Thymus (tissue), 11 donors: ENCODE results near the gene ADAMTSL3. TPM values are rescaled to one million over a fixed set of nuclear protein-coding genes. Genes with fewer than 3 reads are reported as not detected.

Experiments
- DNase-seq, 9 donors: peaks; one replicate each; pipeline ENCODE4 v3.0.0-alpha.2; 2013; ENCODE audit warnings: low spot score in 9 of 9, low read depth in 6 of 9, missing footprints in 1 of 9
- H3K27ac ChIP-seq, 2 donors: one replicate each; pipeline ENCODE4 v1.5.1; 2013; ENCODE audit warnings: control low read depth in 1 of 2, low read depth in 1 of 2, low read length in 1 of 2, mild to moderate bottlenecking in 1 of 2, moderate library complexity in 1 of 2
- H3K27me3 ChIP-seq, 2 donors: one replicate each; pipeline ENCODE4 v1.5.1; 2013; ENCODE audit warnings: low read length in 1 of 2; ENCODE audit not compliant: control insufficient read depth in 2 of 2, insufficient read depth in 1 of 2
- H3K36me3 ChIP-seq, 2 donors: one replicate each; pipeline ENCODE4 v1.5.1; 2013; ENCODE audit warnings: low read length in 1 of 2, mild to moderate bottlenecking in 1 of 2, moderate library complexity in 1 of 2; ENCODE audit not compliant: control insufficient read depth in 2 of 2, insufficient read depth in 2 of 2
- H3K4me1 ChIP-seq, 2 donors: one replicate each; pipeline ENCODE4 v1.5.1; 2013; ENCODE audit warnings: low read length in 2 of 2; ENCODE audit not compliant: control insufficient read depth in 2 of 2, insufficient read depth in 2 of 2
- H3K4me3 ChIP-seq, 2 donors: one replicate each; pipeline ENCODE4 v1.5.1; 2013; ENCODE audit warnings: low read length in 2 of 2, control low read depth in 1 of 2, mild to moderate bottlenecking in 1 of 2
- H3K9me3 ChIP-seq, 2 donors: one replicate each; pipeline ENCODE4 v1.5.1; 2013; ENCODE audit warnings: low read length in 1 of 2, mild to moderate bottlenecking in 1 of 2; ENCODE audit not compliant: control insufficient read depth in 2 of 2, insufficient read depth in 1 of 2
- WGBS: extraction: QIAGEN DNeasy Blood & Tissue Kit; methylation state at CpG from one replicate; pipeline ENCODE4 v1.1.7; 2013; 5-methylcytosine and 5-hydroxymethylcytosine counted together
- polyA plus RNA-seq: library from polyadenylated mRNA; stranded (reverse); fragments of 200-250 nt; gene quantifications from one replicate; pipeline ENCODE4 v1.2.3, GENCODE V29; 2013
- total RNA-seq: library from RNA; stranded (reverse); fragments of 120-200 nt; gene quantifications from one replicate; pipeline ENCODE4 v1.2.4, GENCODE V29; 2013
- donor health status: healthy.

Gene ADAMTSL3
- total and polyA plus RNA-seq, 2 donors: 0.39 to 1.3 TPM

DNA sequence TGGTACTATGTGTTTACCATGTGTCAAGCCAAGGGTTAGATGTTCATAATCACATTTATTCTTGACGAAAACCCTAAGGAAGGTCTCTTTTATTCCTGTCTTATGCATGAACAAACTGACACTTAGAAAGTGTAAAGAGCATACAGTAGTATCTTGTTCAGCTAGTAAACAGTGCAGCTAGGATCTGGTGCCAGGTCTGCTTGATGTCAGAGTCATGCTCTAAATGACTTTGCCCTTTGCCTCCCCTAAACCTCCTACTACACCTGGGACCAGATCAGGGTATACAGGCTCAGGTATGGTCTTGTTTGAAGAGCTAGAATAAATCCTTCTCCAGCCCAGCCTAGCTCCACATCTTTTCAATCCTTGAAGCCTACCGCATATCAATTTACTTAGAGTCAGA is 232.4 kb downstream of the ADAMTSL3 start:
- Histone ChIP-seq H3K4me1 (no peaks in the 10 kb centered on the region), H3K36me3 (no peaks in the 10 kb centered on the region), H3K9me3 (no peaks in the 10 kb centered on the region), H3K4me3 (no peak overlapping the region), H3K27me3 (no peaks in the 10 kb centered on the region), H3K27ac (no peak overlapping the region)
- 95% methylated on average over 2 of the region's 2 CpGs for WGBS
- no peak for DNase-seq

DNA sequence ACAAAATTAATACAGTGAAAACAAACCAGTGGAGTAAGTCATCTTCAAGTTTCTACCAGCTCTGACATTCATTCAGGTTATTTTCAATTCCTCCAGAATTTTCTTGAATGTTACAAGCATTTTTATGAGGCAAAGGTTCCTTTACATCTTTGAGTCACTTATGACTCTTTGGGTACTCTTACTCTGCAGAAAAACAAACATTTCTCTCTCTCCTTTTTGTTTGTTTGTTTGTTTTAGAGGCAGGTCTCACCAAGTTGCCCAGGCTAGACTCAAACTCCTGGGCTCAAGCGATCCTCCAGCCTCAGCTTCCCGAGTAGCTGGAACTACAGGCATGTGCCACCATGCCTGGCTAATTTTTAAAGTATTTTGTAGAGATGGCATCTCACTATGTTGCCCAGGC is 233.5 kb downstream of the ADAMTSL3 start:
- no peaks in the 10 kb centered on the region for H3K27me3 ChIP-seq
- no peak for DNase-seq
- H3K4me3 ChIP-seq: no peak overlapping the region
- no peaks in the 10 kb centered on the region for H3K4me1 ChIP-seq
- H3K9me3 ChIP-seq: no peaks in the 10 kb centered on the region
- no peak overlapping the region for H3K27ac ChIP-seq
- no peaks in the 10 kb centered on the region for H3K36me3 ChIP-seq
- 95% methylated on average over 2 of the region's 2 CpGs for WGBS

DNA sequence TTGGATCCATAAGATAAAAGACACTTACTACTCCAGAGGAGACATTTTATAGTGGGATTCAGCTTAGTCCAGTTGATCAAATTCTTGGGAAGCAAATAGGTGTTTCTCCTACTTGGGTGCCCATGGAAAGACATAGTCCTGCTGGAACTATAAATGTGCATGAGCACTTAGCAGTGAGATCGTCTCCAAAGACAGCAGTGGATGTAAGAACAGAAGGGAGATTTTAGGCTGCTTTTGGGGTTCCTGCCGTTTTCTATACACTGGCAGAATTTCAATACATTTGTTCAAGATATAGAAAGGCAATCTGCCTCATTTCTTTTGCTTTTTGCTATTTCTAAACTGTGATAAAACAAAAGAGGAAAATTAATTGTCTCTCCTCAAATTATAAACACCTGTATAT is 234.0 kb downstream of the ADAMTSL3 start:
- no peak for DNase-seq
- WGBS: 96% methylated on average over 2 of the region's 2 CpGs
- Histone ChIP-seq H3K4me3 (no peak overlapping the region), H3K9me3 (no peaks in the 10 kb centered on the region), H3K27me3 (no peaks in the 10 kb centered on the region), H3K27ac (no peak overlapping the region), H3K4me1 (no peaks in the 10 kb centered on the region), H3K36me3 (no peaks in the 10 kb centered on the region)

DNA sequence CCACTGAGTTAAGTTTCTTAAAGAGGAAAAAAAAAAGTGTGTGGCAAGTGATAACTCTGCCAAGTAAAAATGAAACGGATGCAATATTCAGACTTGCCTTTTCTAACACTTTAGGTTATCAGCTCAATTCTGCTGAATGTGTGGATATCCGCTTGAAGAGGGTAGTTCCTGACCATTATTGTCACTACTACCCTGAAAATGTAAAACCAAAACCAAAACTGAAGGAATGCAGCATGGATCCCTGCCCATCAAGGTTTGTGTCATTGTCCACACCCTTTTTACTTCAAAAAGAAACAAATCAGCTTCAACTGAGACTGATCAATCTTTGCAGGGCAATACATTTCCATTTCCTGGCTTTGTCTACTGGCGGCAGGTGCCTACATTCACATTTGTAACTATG is 236.1 kb downstream of the ADAMTSL3 start:
- Histone ChIP-seq H3K27me3 (no peaks in the 10 kb centered on the region), H3K4me1 (no peaks in the 10 kb centered on the region), H3K9me3 (no peaks in the 10 kb centered on the region), H3K36me3 (no peaks in the 10 kb centered on the region), H3K27ac (no peak overlapping the region), H3K4me3 (no peak overlapping the region)
- whole genome bisulfite sequencing: 46% methylated on average over 3 of the region's 3 CpGs
- DNase-seq: no peak

DNA sequence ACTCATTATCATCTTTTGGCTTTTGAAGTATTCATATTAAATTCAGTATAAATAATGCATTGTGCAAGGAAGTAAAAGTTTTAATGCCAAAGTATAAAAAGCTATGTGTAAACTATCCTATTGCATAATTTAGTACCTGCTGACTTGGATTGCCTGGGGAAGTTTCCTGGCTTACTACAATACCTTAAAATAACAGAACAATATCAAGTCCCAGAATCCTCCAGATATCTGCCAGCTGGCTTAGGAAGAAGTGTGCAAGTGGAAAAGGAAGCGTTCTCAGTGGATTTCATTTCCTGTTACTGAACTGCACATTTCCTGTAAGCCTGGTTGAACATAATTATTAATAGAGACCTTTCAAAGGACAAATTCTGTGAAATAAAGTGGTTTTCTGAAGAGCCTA is 236.7 kb downstream of the ADAMTSL3 start:
- Histone ChIP-seq H3K27ac (no peak overlapping the region), H3K36me3 (no peaks in the 10 kb centered on the region), H3K4me1 (no peaks in the 10 kb centered on the region), H3K4me3 (no peak overlapping the region), H3K9me3 (no peaks in the 10 kb centered on the region), H3K27me3 (no peaks in the 10 kb centered on the region)
- no peak for DNase-seq
- 1% methylated on average over 1 of the region's 1 CpG for WGBS

DNA sequence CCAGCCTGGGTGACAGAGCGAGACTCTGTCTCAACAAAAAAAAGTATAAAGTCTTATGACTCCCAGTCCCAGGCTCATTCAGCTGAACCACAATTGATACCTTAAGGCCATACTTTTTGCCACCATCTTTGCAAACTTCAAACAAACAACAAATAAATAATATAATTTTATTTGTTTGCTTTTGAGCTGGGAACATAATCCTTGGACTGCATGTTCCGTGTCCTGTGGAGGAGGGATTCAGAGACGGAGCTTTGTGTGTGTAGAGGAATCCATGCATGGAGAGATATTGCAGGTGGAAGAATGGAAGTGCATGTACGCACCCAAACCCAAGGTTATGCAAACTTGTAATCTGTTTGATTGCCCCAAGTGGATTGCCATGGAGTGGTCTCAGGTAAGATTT is 238.6 kb downstream of the ADAMTSL3 start:
- Histone ChIP-seq H3K27me3 (no peaks in the 10 kb centered on the region), H3K36me3 (no peaks in the 10 kb centered on the region), H3K9me3 (no peaks in the 10 kb centered on the region), H3K4me1 (no peaks in the 10 kb centered on the region), H3K4me3 (no peak overlapping the region), H3K27ac (no peak overlapping the region)
- 95% methylated on average over 4 of the region's 4 CpGs for WGBS
- no peak for DNase-seq

DNA sequence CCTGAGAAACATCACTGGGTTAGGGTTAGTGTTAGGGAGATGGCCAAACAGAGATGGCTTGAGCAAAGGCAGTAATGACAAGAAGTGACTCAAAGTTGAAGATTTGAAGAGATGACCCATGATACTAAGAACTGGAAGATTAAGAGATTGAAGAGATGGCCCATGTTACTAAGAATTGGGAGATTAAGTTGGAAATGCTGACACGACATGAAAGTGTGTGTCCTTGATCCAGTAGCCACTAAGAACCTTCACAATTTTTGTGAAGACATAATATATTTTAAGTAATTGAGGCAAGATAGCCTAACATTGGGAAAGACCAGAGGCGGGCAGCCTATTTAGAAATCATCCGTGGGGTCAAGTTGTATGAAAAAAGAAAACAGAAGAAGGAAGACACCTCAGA is 239.4 kb downstream of the ADAMTSL3 start:
- 96% methylated on average over 3 of the region's 3 CpGs for WGBS
- no peaks in the 10 kb centered on the region for H3K36me3 ChIP-seq

DNA sequence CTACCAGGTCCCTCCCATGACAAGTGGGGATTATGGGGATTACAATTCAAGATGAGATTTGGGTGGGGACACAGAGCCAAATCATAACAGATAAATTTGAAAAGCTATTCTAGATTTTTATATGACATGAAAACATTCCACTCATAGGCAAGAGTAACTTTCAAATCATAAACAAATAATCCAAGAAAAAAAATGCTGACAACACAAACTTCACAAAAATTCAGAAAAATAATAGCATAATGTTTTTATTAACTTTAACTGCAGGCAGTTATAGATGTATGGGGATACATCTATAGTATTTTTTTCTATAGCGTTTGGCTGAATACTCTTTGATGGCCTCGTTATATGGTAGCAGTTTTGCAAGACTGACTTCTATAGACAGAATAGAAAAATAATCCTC is 243.1 kb downstream of the ADAMTSL3 start:
- no peaks in the 10 kb centered on the region for H3K27me3 ChIP-seq
- H3K9me3 ChIP-seq: no peaks in the 10 kb centered on the region
- no peaks in the 10 kb centered on the region for H3K36me3 ChIP-seq
- no peak for DNase-seq
- no peak overlapping the region for H3K4me3 ChIP-seq
- H3K4me1 ChIP-seq: no peaks in the 10 kb centered on the region
- H3K27ac ChIP-seq: no peak overlapping the region
- 99% methylated on average over 2 of the region's 2 CpGs for WGBS

More for the DNA sequence above, 239.4 kb downstream of the ADAMTSL3 start:
- no peaks in the 10 kb centered on the region for H3K27me3 ChIP-seq
- H3K4me1 ChIP-seq: no peaks in the 10 kb centered on the region
- H3K27ac ChIP-seq: no peak overlapping the region
- H3K4me3 ChIP-seq: no peak overlapping the region
- no peak for DNase-seq
- H3K9me3 ChIP-seq: no peaks in the 10 kb centered on the region

DNA sequence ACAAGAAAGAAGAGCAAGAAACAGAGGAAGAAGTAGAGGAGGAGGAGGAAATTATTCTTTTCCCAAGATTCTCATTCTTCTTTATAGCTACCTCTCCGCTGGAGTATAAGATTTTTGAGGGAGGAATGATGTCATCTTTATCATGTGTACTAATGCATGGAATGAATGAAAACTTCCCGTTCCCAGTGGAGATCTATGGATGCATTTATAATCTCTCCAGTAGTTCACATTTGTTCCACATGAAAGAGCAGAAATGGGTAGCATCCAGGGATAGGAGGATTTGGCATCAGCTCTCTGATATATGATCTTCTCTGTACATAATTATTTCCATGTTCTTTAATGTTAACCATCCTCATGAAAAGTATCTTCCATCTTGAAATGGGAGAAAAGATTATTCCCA is 244.4 kb downstream of the ADAMTSL3 start:
- 98% methylated on average over 2 of the region's 2 CpGs for WGBS

DNA sequence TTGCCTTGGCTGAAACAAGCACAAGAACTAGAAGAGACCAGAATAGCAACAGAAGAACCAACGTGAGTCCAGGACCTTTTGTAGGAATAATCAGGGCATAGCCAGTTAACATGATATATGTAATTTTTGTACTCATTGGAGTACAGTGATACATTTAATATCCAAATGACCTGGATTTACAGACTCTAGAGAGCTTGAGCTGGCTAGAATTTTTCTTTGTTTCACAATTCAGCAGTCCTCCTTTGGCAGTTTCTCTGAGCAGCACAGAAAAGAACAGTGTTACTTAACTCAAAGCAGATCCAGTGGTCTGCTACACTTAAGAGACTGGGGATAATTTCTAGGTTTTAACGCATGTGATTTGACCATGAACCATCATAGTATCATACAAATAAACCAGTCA is 245.7 kb downstream of the ADAMTSL3 start:
- no peak overlapping the region for H3K27ac ChIP-seq
- no peaks in the 10 kb centered on the region for H3K9me3 ChIP-seq
- no peaks in the 10 kb centered on the region for H3K27me3 ChIP-seq
- no peak for DNase-seq
- H3K4me3 ChIP-seq: no peak overlapping the region
- 94% methylated on average over 2 of the region's 2 CpGs for WGBS
- H3K36me3 ChIP-seq: no peaks in the 10 kb centered on the region
- no peaks in the 10 kb centered on the region for H3K4me1 ChIP-seq

More for the DNA sequence above, 244.4 kb downstream of the ADAMTSL3 start:
- Histone ChIP-seq H3K4me1 (no peaks in the 10 kb centered on the region), H3K36me3 (no peaks in the 10 kb centered on the region), H3K27me3 (no peaks in the 10 kb centered on the region), H3K9me3 (no peaks in the 10 kb centered on the region), H3K27ac (no peak overlapping the region), H3K4me3 (no peak overlapping the region)
- no peak for DNase-seq
